Measurements from ENCODE around the gene S100G. TPM values are rescaled to one million over a fixed set of nuclear protein-coding genes. Genes with fewer than 3 reads are reported as not detected.

The S100G gene
- total and polyA plus RNA-seq, 4 experiments from 2014 or later = not detected

Small RNA genes lying within 50 kb of the gene (microRNA-seq; reads per million reads assigned to microRNA genes)
- gene MIR548AM (ENCODE audit: borderline microRNAs expressed, borderline number of aligned reads, borderline replicate concordance) = not detected

Other genes starting within 250 kb of the S100G start
- 1 to 10 TPM; 6.4 to 7.2 TPM for gene CTPS2, start 62.5 kb downstream of the S100G start, total RNA-seq
- gene CTPS2, start 62.5 kb downstream of the S100G start, polyA plus RNA-seq = 1 to 10 TPM; 3.8 to 4.7 TPM
- gene SYAP1, start 69.5 kb downstream of the S100G start, total RNA-seq = 10 to 100 TPM; 13.9 to 15.4 TPM
- 10 to 100 TPM; 14.5 TPM for gene SYAP1, start 69.5 kb downstream of the S100G start, polyA plus RNA-seq
- 10 to 100 TPM; 17.8 to 19.8 TPM for gene TXLNG, start 136.3 kb downstream of the S100G start, total RNA-seq
- 10 to 100 TPM in 1 of 2 donors, 1 to 10 TPM in 1; 9.4 to 20.2 TPM for gene TXLNG, start 136.3 kb downstream of the S100G start, polyA plus RNA-seq
- 10 to 100 TPM; 90.5 to 97.4 TPM for gene RBBP7, start 220.2 kb downstream of the S100G start, total RNA-seq
- gene RBBP7, start 220.2 kb downstream of the S100G start, polyA plus RNA-seq = 100 to 1,000 TPM; 126 to 172 TPM